ENCODE measurements around the gene SPIRE1.

DNA sequence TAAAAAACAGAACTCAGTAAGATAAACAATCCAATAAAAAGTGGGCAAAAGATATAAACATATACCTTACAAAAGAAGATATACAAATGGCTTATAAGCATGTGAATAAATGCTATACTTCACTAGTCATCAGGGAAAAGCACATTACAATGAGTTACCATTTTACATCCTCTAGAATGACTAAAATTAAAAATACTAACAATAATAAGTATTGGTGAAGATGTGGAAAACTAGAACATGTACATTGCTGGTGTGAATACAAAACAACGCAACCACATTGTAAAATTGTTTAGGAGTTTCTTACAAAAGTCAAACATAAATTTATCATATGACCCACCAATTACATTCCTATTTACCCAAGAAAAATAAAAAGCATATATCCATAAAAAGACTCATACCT lies 80.1 kb downstream of the SPIRE1 start:
- TF ChIP-seq, protein P1, sequence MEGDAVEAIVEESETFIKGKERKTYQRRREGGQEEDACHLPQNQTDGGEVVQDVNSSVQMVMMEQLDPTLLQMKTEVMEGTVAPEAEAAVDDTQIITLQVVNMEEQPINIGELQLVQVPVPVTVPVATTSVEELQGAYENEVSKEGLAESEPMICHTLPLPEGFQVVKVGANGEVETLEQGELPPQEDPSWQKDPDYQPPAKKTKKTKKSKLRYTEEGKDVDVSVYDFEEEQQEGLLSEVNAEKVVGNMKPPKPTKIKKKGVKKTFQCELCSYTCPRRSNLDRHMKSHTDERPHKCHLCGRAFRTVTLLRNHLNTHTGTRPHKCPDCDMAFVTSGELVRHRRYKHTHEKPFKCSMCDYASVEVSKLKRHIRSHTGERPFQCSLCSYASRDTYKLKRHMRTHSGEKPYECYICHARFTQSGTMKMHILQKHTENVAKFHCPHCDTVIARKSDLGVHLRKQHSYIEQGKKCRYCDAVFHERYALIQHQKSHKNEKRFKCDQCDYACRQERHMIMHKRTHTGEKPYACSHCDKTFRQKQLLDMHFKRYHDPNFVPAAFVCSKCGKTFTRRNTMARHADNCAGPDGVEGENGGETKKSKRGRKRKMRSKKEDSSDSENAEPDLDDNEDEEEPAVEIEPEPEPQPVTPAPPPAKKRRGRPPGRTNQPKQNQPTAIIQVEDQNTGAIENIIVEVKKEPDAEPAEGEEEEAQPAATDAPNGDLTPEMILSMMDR (conservative IDR thresholded peaks at IDR 0.05), result no peak
- no peak for TF ChIP-seq EZH2 (IDR thresholded peaks at IDR 0.05; ENCODE audit: low read depth)

Data from PC-9 (cell line).